ENCODE measurements around the gene NGFR.

The NGFR gene, protein sequence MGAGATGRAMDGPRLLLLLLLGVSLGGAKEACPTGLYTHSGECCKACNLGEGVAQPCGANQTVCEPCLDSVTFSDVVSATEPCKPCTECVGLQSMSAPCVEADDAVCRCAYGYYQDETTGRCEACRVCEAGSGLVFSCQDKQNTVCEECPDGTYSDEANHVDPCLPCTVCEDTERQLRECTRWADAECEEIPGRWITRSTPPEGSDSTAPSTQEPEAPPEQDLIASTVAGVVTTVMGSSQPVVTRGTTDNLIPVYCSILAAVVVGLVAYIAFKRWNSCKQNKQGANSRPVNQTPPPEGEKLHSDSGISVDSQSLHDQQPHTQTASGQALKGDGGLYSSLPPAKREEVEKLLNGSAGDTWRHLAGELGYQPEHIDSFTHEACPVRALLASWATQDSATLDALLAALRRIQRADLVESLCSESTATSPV

DNA sequence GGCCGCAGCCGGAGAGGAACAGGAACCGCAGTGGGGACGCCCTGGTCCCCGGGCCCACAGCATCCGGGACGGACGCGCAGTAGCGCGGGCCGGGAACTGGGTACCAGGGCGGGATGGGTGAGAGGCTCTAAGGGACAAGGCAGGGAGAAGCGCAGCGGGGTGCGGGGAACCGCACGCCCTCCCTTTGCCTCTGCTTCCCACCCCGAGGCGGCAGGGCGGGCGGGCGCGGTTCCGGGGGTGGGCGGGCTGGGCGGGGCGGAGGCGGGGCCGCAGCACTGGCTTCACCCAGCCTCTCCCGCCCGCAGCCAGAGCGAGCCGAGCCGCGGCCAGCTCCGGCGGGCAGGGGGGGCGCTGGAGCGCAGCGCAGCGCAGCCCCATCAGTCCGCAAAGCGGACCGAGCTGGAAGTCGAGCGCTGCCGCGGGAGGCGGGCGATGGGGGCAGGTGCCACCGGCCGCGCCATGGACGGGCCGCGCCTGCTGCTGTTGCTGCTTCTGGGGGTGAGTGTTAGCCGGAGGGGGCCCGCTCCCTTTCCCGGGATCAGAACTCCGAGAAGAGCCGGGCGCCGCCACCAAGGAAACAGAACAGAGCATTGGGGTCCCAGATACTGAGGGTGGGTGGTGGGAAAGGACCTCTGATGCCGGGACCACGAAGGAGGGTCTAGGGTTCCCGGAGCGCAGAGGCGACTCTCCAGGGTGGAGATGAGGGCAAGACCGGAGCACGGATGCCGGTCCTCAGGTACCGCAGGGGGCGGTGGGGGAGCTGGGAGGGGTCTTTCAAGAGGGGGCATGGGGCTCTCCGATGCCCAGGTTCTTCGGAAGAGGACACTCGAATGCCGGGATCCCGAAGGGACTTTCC is at the start of gene NGFR:
Gene NGFR, plus strand, starts transcription at position 308 of the 856 bp plus-strand sequence. Its CDS starts 125 bp downstream, at position 433.
- in situ Hi-C loops (cut with HindIII; ENCODE audit: low sequenced_read_pairs) = no loop called here

GRCh38 chr17:49445591-49445990 is 49.5 kb upstream of the NGFR start:
- in situ Hi-C loops (cut with HindIII; ENCODE audit: low sequenced_read_pairs) = no loop called here

DNA sequence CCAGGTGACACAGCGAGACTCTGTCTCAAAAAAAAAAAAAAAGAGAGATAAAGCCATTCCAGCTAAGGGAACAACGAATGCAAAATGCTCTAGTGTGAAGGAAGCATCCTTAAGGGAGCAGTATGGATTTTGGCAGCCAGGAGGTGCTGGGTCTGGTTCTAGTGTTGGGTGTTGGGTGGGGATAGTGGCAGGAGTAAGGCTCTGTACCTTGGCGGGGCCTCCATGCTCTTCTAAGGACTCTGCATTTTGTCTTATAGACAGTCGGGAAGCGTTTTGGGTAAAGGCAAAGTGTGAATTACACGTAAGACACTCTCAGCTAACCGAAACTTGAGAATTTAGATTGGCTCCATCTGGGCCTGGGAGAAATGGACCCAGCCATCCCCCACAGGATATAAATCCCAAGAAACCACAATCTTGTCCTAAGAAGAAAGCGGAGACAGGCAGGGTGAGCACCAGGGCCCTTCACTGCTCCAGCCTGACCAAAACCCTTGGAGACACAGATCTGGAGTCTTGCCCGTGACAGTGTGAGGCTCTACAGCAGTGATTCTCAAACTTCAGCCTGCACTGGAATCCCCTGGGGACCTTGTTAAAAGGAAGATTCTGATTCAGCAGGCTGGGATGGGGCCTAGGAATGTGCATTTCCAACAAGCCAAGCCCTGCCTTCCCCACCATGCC is 47.3 kb upstream of the NGFR start:
- in situ Hi-C loops (cut with HindIII; ENCODE audit: low sequenced_read_pairs) = no loop called here

DNA sequence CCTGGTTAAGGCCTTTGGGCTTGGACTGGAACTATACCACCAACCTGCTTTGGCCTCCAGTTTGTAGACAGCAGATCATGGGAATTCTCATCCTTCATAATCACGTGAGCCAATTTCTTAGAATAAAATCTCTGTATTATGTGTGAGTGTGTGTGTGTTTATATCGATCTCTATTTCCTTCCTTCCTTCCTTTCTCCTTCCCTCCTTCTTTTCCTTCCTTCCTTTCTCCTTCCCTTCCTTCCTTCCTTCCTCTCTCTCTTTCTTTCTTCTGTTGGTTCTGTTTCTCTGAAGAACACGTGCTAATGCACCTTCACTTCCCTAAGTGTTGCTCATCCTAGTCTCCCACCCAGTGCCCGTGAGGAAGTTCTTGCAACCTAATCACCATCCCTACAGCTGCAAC is 44.9 kb upstream of the NGFR start:
- in situ Hi-C loops (cut with HindIII; ENCODE audit: low sequenced_read_pairs) = no loop called here

- in situ Hi-C loops (cut with HindIII; ENCODE audit: low sequenced_read_pairs) = no loop called here
Observed at GRCh38 chr17:49450735-49451134, 44.4 kb upstream of the NGFR start.

DNA sequence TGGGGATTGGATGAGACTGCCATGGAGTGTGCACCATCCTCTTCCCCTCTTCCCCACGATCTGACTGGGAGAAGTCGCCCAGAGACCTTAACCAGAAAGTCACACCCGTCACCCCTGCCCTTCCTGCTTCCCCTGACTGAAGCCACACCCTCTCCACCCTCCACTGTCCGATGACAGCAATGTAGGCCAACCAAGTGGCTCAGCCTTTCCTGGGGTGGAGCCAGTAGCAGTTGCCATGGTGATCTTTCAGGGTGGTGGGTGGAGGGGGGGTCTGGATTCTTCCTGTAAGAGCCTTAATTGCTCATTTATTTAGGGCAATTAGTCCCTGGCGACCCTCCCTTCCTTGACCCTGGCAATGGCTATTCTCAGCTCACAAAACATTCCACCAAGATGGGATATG is 42.9 kb upstream of the NGFR start:
- in situ Hi-C loops (cut with HindIII; ENCODE audit: low sequenced_read_pairs) = no loop called here

DNA sequence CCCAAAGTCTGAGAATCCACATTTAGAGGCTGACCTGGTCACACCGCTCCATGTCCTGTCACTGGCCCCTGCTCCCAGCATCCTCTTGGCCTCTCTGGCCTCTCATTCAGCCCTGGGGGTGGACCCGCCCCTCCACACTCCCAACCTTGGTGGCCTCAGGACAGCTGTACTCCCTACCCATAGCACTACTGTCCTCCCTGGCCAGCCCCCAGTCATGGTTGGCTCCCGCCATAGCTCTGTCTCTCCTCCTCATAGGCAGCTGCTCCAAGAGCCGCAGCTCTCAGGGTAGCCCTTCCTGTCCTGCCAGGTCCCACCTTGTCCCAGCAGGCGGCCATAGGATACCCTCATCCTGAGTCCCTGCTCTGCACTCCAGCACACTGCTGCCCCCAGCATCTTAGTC is 42.4 kb upstream of the NGFR start:
- in situ Hi-C loops (cut with HindIII; ENCODE audit: low sequenced_read_pairs) = no loop called here

- in situ Hi-C loops (cut with HindIII; ENCODE audit: low sequenced_read_pairs) = no loop called here
Observed at GRCh38 chr17:49454050-49454449, 41.0 kb upstream of the NGFR start.

DNA sequence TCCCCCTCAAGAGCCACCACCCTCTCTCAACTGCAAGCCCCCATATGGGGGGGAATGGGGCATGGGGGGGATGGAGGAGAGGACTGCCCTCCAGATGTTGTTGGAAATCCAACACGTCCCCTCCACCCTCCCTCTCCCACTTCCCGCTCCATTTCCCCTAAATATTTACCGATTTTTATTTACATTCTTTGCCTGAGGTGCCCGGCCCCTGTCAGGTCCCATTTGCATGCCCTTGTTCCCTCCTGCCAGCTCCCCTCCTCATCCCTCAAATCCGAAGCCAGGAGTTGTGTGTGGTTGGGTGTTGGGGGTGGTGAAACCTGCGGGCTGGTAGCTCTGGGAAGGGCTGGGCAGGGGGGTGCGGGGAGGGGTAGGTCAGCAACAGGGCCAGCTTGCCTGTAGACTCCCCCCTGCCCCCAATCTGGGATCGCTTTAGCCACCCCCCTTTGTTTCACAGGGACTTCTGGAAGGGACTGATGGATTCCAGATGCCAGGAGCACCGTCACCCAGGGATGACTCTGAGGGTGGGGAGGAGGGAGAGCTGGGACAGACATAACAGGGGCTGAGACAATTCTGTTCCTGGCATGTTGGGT is 39.7 kb upstream of the NGFR start:
- in situ Hi-C loops (cut with HindIII; ENCODE audit: low sequenced_read_pairs) = no loop called here

DNA sequence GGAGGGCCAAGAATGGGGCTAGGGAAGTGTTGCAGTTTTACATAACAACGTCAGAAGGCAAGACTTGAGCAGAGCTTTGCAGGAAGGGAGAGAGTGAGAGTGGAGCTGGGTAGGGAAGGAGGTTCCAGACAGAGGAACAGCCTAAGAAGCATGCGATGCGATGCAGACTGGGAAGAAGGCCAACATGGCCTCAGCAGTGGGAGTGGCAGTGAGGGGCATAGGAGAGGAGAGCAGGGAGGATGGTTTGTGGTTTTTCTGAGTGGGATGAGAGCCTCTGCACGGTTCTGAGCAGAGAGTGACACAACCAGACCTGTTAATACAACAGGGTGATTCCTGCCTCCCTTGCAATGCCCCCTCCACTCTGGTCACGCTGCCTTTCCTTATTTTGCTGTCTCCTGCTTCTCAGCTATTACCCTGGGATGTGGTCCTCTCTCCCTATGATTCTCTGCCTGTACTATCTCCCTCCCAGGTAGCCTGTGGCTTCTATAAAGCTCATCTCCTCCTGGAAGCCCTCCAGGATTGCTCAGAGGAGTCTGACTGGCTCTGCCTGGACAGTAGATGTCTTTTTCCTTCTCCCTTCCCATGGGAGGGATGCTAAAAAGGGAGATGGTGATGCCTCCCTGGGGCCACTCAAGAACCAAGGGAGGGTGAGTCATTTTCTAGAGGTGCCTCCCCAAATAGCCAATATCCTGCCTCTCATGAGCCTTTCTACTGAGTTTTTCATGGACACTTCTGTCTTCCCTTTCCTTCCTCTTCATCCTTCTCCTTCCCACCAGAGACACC is 38.7 kb upstream of the NGFR start:
- in situ Hi-C loops (cut with HindIII; ENCODE audit: low sequenced_read_pairs) = no loop called here

GRCh38 chr17:49457564-49458535 is 37.2 kb upstream of the NGFR start:
- in situ Hi-C loops (cut with HindIII; ENCODE audit: low sequenced_read_pairs) = no loop called here

DNA sequence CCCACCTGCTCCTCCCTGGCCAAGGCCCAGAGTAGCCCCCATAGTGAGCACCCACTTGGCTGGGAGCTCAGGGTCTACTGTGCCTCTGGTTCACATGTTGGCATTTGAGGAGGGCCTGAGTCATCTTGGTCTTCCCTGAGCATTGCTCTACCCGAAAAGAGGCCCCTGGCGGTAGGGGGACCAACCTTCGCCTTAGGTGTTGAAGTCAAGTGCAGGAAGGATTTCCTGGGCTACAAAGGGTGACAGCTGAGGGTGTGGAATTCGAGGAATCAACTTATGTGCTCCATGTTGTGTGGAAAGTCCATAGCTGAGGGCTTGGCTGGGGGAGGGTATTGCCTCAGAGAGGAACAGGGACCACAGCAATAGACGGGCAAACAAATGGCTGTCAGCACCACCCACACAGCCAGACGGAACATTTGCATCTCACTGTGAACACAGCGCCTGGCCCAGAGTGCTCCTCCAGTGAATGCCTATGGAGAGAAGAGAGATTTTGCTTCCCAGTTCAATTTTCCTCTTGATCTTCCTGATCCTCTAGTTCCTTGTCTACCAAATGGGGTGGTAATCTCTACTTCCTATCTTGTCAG is 35.6 kb upstream of the NGFR start:
- in situ Hi-C loops (cut with HindIII; ENCODE audit: low sequenced_read_pairs) = no loop called here

- in situ Hi-C loops (cut with HindIII; ENCODE audit: low sequenced_read_pairs) = no loop called here
Observed at GRCh38 chr17:49460401-49460800, 34.7 kb upstream of the NGFR start.

- in situ Hi-C loops (cut with HindIII; ENCODE audit: low sequenced_read_pairs) = no loop called here
Observed at GRCh38 chr17:49461580-49461979, 33.5 kb upstream of the NGFR start.

DNA sequence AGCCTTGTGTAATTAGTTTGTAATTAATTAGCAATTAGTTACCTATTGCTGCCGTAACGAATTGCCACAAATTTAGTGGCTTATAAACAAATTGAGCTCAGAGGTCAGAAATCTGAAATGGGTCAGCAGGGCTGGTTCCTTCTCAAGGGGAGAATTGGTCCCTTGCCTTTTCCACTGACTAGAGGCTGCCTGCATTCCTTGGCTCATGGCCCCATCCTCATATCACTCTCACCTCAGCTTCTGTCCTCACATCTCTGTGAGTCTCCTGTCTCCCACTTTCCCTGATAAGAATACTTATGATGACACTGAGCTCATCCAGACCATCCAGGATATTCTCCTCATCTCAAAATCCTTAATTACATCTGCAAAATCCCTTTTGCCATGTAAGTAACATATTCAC is 31.0 kb upstream of the NGFR start:
- in situ Hi-C loops (cut with HindIII; ENCODE audit: low sequenced_read_pairs) = no loop called here

DNA sequence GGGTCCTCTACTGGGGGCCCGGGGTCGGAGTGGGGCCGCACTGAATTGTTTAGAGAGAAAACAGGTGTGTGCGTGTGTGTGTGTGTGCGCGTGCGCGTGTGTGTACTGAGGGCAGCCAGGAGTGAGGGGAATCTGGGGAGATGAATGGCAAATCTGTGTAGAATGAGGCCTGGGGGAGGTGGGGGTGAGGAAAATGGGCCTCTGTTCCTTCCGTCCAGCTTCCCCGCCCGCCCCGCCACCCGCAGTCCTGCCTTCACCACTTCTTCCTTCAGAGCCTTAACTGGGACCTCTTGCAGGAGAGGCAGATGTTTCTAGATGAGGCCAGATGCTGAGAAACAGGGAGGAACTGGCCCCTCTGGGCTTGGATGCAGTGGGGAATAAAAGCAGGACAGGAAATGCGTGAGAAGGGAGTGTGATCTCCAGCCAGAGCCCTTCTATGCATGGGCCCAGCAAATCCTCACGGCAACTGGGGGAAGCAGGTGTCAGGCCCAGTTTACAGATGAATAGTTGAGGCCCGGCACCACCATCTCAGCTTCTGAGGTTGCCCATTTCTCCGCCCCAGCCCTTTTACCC is 29.7 kb upstream of the NGFR start:
- in situ Hi-C loops (cut with HindIII; ENCODE audit: low sequenced_read_pairs) = no loop called here

DNA sequence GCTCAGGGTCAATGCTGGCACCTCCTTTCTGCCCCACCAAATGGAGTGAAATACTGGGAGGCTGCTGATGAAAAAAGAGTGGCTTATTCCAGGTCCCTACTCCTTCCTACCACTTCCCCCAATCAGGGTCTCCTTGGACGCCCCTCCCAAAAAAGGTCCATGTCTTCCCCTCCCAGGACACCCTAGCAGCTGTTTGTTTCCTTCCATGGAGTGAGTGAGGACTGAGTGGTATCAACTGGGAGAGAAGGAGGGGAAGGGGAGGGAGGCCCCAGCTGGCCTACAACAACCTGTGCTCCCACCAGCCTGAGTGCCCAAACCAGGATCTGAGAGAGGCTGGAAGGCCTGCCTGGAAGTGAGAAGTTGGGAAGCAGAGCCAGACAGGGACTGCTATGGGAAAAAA is 28.7 kb upstream of the NGFR start:
- in situ Hi-C loops (cut with HindIII; ENCODE audit: low sequenced_read_pairs) = no loop called here

- in situ Hi-C loops (cut with HindIII; ENCODE audit: low sequenced_read_pairs) = no loop called here
Observed at GRCh38 chr17:49467175-49467574, 27.9 kb upstream of the NGFR start.
